RWPE2 (cell line): Measurements from ENCODE around the gene PLB1.

Source experiments
- ATAC-seq: fragments of 200-7000 bp; cut with Tn5 transposase; 3 replicates; pipeline ENCODE4 v1.9.1; 2021; ENCODE audit warnings: low read depth
- DNase-seq: peaks from one replicate; pipeline ENCODE4 v3.0.0-alpha.2; 2020; ENCODE audit warnings: low spot score
- H3K27ac ChIP-seq: fragments of 450-650 bp; 2 replicates; pipeline ENCODE4 v1.5.1; 2017; ENCODE audit warnings: mild to moderate bottlenecking; ENCODE audit not compliant: poor library complexity, severe bottlenecking
- H3K27me3 ChIP-seq: fragments of 250-450 bp; sonication (Bioruptor Pico); 2 replicates; pipeline ENCODE4 v1.5.1; 2021; ENCODE audit warnings: mild to moderate bottlenecking, moderate library complexity; ENCODE audit not compliant: insufficient read depth, poor library complexity, severe bottlenecking
- H3K36me3 ChIP-seq: fragments of 250-450 bp; sonication (Bioruptor Pico); 2 replicates; pipeline ENCODE4 v1.5.1; 2020; ENCODE audit warnings: low read depth, mild to moderate bottlenecking, moderate library complexity
- H3K4me1 ChIP-seq: fragments of 250-450 bp; sonication (Bioruptor Pico); 2 replicates; pipeline ENCODE4 v1.5.1; 2021; ENCODE audit warnings: mild to moderate bottlenecking, moderate library complexity; ENCODE audit not compliant: insufficient read depth, poor library complexity, severe bottlenecking
- H3K4me3 ChIP-seq: fragments of 250-450 bp; sonication (Bioruptor Pico); 2 replicates; pipeline ENCODE4 v1.5.1; 2021; ENCODE audit warnings: mild to moderate bottlenecking, moderate library complexity; ENCODE audit not compliant: severe bottlenecking
- H3K9me3 ChIP-seq: fragments of 250-450 bp; sonication (Bioruptor Pico); 2 replicates; pipeline ENCODE4 v1.5.1; 2021; ENCODE audit warnings: mild to moderate bottlenecking, moderate library complexity; ENCODE audit not compliant: severe bottlenecking
- CTCF ChIP-seq: fragments of 450-650 bp; IDR thresholded peaks from one replicate; pipeline ENCODE4 v1.5.1; 2017; ENCODE audit warnings: mild to moderate bottlenecking, moderate library complexity; ENCODE audit not compliant: poor library complexity, severe bottlenecking

PLB1 gene

GRCh38 chr2:28583899-28584553 lies 88.2 kb downstream of the PLB1 start:
- H3K27ac ChIP-seq, result peak overlapping the region; percentile 92
- DNase-seq (peak; percentile 96), ATAC-seq (peak; percentile 94)
- H3K36me3 ChIP-seq, result no peaks in the 10 kb centered on the region
- no peaks in the 10 kb centered on the region for H3K9me3 ChIP-seq
- H3K4me1 ChIP-seq, result peaks cover 27% of the 10 kb centered on the region
- H3K4me3 ChIP-seq, result no peak overlapping the region
- TF ChIP-seq CTCF, result no peak
- no peaks in the 10 kb centered on the region for H3K27me3 ChIP-seq

DNA sequence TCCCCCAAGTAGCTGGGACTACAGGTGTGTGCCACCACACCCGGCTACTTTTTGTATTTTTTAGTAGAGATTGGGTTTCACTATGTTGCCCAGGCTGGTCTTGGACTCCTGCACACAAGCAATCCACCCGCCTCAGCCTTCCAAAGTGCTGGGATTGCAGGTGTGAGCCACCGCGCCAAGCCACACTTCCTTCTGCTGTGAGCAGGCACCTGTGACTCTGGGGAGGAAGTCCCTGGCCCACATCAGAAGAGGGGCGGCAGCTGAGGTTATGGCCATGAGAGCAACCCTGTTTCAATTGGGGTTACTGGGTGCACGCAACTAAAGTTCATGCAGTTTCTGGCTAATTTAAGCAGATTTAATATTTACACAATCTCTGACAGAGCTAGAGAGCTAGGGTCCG lies 91.0 kb downstream of the PLB1 start:
- no peak for DNase-seq
- no peak for TF ChIP-seq CTCF
- ATAC-seq, result no peak
- Histone ChIP-seq H3K36me3 (no peaks in the 10 kb centered on the region), H3K4me1 (peaks cover 27% of the 10 kb centered on the region), H3K9me3 (no peaks in the 10 kb centered on the region), H3K4me3 (no peak overlapping the region), H3K27me3 (no peaks in the 10 kb centered on the region), H3K27ac (no peak overlapping the region)

GRCh38 chr2:28587526-28588291 lies 91.8 kb downstream of the PLB1 start:
- H3K27me3 ChIP-seq, result no peaks in the 10 kb centered on the region
- DNase-seq, result no peak
- H3K4me1 ChIP-seq, result peaks cover 27% of the 10 kb centered on the region
- no peaks in the 10 kb centered on the region for H3K9me3 ChIP-seq
- no peak overlapping the region for H3K27ac ChIP-seq
- TF ChIP-seq CTCF, result no peak
- H3K36me3 ChIP-seq, result no peaks in the 10 kb centered on the region
- no peak overlapping the region for H3K4me3 ChIP-seq
- ATAC-seq, result no peak

GRCh38 chr2:28588292-28588670 lies 92.4 kb downstream of the PLB1 start:
- no peaks in the 10 kb centered on the region for H3K36me3 ChIP-seq
- TF ChIP-seq CTCF, result no peak
- no peak overlapping the region for H3K27ac ChIP-seq
- H3K9me3 ChIP-seq, result no peaks in the 10 kb centered on the region
- ATAC-seq (no peak), DNase-seq (no peak)
- no peak overlapping the region for H3K4me3 ChIP-seq
- H3K27me3 ChIP-seq, result no peaks in the 10 kb centered on the region
- H3K4me1 ChIP-seq, result peaks cover 22% of the 10 kb centered on the region
